Measurements from ENCODE around the gene NDUFA8. TPM values are rescaled to one million over a fixed set of nuclear protein-coding genes. Genes with fewer than 3 reads are reported as not detected.

Gene NDUFA8
- total RNA-seq, 1 donor from 2014 or later, result 48.5 TPM

DNA sequence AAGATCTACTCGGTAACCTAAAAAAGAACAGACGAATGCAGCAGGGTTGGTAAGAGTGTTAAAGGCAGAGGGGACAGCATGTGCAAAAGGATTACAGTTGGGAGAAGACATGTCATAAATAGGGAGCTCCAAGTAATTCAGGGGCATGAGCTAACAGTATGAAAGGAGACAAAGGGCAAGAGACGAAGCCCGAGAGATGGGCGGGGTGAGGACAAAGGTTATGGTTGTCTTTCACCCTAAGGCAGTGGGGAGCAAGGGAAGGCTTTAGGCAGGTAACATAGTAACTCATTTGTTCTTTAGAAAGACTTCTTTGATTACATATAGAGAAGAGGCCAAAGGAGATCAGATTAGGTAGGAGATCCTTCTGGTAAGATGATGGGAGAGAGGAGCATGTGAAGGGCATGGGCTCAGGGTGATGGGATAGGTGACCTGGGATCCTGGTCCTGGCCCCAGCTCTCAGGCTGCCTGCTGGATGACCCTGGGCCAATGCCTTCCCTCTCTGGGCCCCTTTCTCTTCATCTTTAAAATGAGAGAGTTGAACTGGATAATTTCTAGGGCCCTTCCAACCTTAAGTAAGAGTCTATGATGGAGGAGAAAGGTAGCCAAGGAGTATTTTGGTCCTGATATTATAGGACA is 19.6 kb upstream of the NDUFA8 start:
- DNase-seq (ENCODE audit: extremely low spot score, unreplicated experiment), result no peak
- no peak for TF ChIP-seq CTCF (IDR thresholded peaks at IDR 0.05)
- no peaks in the 10 kb centered on the region for H3K9me3 Mint-ChIP-seq (ENCODE audit: unreplicated experiment)
- H3K27ac Mint-ChIP-seq (ENCODE audit: unreplicated experiment), result no peak overlapping the region
- peaks cover 50% of the 10 kb centered on the region for H3K27me3 Mint-ChIP-seq (ENCODE audit: unreplicated experiment)
- H3K36me3 Mint-ChIP-seq (ENCODE audit: unreplicated experiment), result no peaks in the 10 kb centered on the region
- peaks cover 2% of the 10 kb centered on the region for H3K4me1 Mint-ChIP-seq (ENCODE audit: unreplicated experiment)
- no peak overlapping the region for H3K4me3 Mint-ChIP-seq (ENCODE audit: unreplicated experiment)

DNA sequence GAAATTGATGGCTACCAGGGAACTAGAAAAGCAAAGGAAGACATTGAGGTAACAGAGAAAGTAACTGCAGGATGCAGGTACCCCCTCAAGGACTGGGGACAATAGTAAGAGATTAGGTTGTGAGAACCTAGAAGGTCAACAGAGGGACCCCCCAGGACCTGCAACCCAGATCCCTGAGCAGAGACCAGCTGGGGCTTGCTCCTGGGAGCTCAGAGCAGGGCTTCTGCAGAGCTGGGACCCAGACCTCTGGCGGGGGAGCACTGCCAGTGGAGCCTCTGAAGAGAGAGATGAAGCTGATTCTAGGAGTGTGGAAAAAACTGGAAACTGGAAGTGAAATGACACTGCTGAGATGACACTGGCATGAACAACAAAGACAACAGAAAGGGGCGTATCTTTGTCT is 17.3 kb upstream of the NDUFA8 start:
- Mint-ChIP-seq H3K4me3 (ENCODE audit: unreplicated experiment) (no peak overlapping the region), H3K9me3 (ENCODE audit: unreplicated experiment) (no peaks in the 10 kb centered on the region), H3K4me1 (ENCODE audit: unreplicated experiment) (peaks cover 2% of the 10 kb centered on the region), H3K27ac (ENCODE audit: unreplicated experiment) (no peak overlapping the region), H3K27me3 (ENCODE audit: unreplicated experiment) (peaks cover 45% of the 10 kb centered on the region), H3K36me3 (ENCODE audit: unreplicated experiment) (no peaks in the 10 kb centered on the region)
- DNase-seq (ENCODE audit: extremely low spot score, unreplicated experiment), result no peak
- no peak for TF ChIP-seq CTCF (IDR thresholded peaks at IDR 0.05)

- Mint-ChIP-seq H3K4me1 (ENCODE audit: unreplicated experiment) (no peaks in the 10 kb centered on the region), H3K36me3 (ENCODE audit: unreplicated experiment) (no peaks in the 10 kb centered on the region), H3K9me3 (ENCODE audit: unreplicated experiment) (no peaks in the 10 kb centered on the region), H3K27ac (ENCODE audit: unreplicated experiment) (no peak overlapping the region), H3K4me3 (ENCODE audit: unreplicated experiment) (no peak overlapping the region), H3K27me3 (ENCODE audit: unreplicated experiment) (peaks cover 61% of the 10 kb centered on the region)
- DNase-seq (ENCODE audit: extremely low spot score, unreplicated experiment), result no peak
- TF ChIP-seq CTCF (IDR thresholded peaks at IDR 0.05), result no peak
These were observed 14.1 kb upstream of the NDUFA8 start for GRCh38 chr9:122173670-122174069.

DNA sequence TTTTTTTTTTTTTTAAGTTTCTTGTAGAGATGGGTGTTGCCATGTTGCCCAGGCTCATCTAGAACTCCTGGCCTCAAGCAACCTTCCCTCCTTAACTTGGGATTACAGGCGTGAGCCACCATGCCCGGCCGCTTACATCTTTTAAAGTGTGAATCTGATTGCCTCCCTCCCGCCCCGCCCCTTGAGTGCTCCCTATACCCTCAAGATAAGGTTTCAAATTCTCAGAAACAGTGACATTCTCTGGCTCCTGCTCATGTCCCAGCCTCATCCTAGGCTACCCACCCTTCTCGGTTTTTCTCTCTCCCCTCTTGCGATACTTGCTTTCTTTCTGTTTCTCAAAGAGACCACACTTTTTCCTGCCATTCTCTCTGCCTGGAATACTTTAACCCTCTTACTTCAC is 12.6 kb upstream of the NDUFA8 start:
- Mint-ChIP-seq H3K27ac (ENCODE audit: unreplicated experiment) (no peak overlapping the region), H3K4me3 (ENCODE audit: unreplicated experiment) (no peak overlapping the region), H3K36me3 (ENCODE audit: unreplicated experiment) (no peaks in the 10 kb centered on the region), H3K9me3 (ENCODE audit: unreplicated experiment) (no peaks in the 10 kb centered on the region), H3K4me1 (ENCODE audit: unreplicated experiment) (no peaks in the 10 kb centered on the region), H3K27me3 (ENCODE audit: unreplicated experiment) (peaks cover 64% of the 10 kb centered on the region)
- TF ChIP-seq CTCF (IDR thresholded peaks at IDR 0.05), result no peak
- no peak for DNase-seq (ENCODE audit: extremely low spot score, unreplicated experiment)

GRCh38 chr9:122168356-122168755 is 8.8 kb upstream of the NDUFA8 start:
- Mint-ChIP-seq H3K27ac (ENCODE audit: unreplicated experiment) (no peak overlapping the region), H3K27me3 (ENCODE audit: unreplicated experiment) (peaks cover 57% of the 10 kb centered on the region)

More at GRCh38 chr9:122168356-122168755, 8.8 kb upstream of the NDUFA8 start:
- no peak overlapping the region for H3K4me3 Mint-ChIP-seq (ENCODE audit: unreplicated experiment)
- H3K9me3 Mint-ChIP-seq (ENCODE audit: unreplicated experiment), result no peaks in the 10 kb centered on the region
- H3K36me3 Mint-ChIP-seq (ENCODE audit: unreplicated experiment), result no peaks in the 10 kb centered on the region
- H3K4me1 Mint-ChIP-seq (ENCODE audit: unreplicated experiment), result no peaks in the 10 kb centered on the region
- no peak for DNase-seq (ENCODE audit: extremely low spot score, unreplicated experiment)
- no peak for TF ChIP-seq CTCF (IDR thresholded peaks at IDR 0.05)

Data from osteocyte (in vitro differentiated cells).